B cell (primary cell): ENCODE results near the gene BEST1. TPM values are rescaled to one million over a fixed set of nuclear protein-coding genes. Genes with fewer than 3 reads are reported as not detected.

Experiments used
- ATAC-seq: fragments of 200-7000 bp; cut with Tn5 transposase; one replicate; pipeline ENCODE4 v1.10.0; 2021; ENCODE audit warnings: low read depth, mild to moderate bottlenecking, moderate number of reproducible peaks, moderate library complexity
- CTCF ChIA-PET: fragments of 350-600 bp; sonication (Branson Sonifier 250); formaldehyde crosslinking; loops from one replicate; lab custom pipeline; 2021; ENCODE audit warnings: antibody characterized with exemption, inconsistent platforms; lab: Charles Lee
- POLR2A ChIA-PET: fragments of 350-600 bp; sonication (Branson Sonifier 250); formaldehyde crosslinking; loops from one replicate; lab custom pipeline; 2021; ENCODE audit warnings: antibody characterized with exemption; lab: Charles Lee
- DNase-seq: peaks from one replicate; pipeline ENCODE4 v3.0.0; 2013
- H2AFZ ChIP-seq: 2 replicates; pipeline ENCODE4 v1.6.1; 2012; ENCODE audit warnings: mild to moderate bottlenecking, low read depth, low read length; ENCODE audit not compliant: insufficient read depth, poor library complexity, severe bottlenecking
- H3K27ac ChIP-seq, 2 donors: 1 replicate in 1 of 2; 2 replicates in 1 of 2; pipeline ENCODE4 v1.5.1; 2012 to 2013; ENCODE audit warnings: low read length in 2 of 2, mild to moderate bottlenecking in 2 of 2, moderate library complexity in 1 of 2
- H3K27me3 ChIP-seq, 4 experiments: fragments of 200-600 bp in 1 of 4; sonication (generic) in 1 of 4; replicated peaks in 1 of 4; 1 replicate in 2 of 4; 2 replicates in 2 of 4; pipeline versions ENCODE4 v1.6.1 to v1.7.0; 2013 to 2016; ENCODE audit warnings: low read length in 3 of 4, mild to moderate bottlenecking in 2 of 4, mixed read lengths in 1 of 4, moderate library complexity in 1 of 4; ENCODE audit not compliant: insufficient read depth in 4 of 4, control insufficient read depth in 3 of 4; ENCODE audit errors: control extremely low read depth in 1 of 4
- H3K36me3 ChIP-seq, 2 experiments: replicated peaks in 1 of 2; 1 replicate in 1 of 2; 2 replicates in 1 of 2; pipeline versions ENCODE4 v1.6.1 to v1.7.1; 2013; ENCODE audit warnings: low read length in 1 of 2; ENCODE audit not compliant: insufficient read depth in 2 of 2, control insufficient read depth in 1 of 2; ENCODE audit errors: control extremely low read depth in 1 of 2, extremely low read depth in 1 of 2
- H3K4me1 ChIP-seq, 2 donors: fragments of 200-600 bp in 1 of 2; sonication (generic) in 1 of 2; 1 replicate in 1 of 2; 2 replicates in 1 of 2; pipeline versions ENCODE4 v1.5.1 to v1.6.1; 2013 to 2017; ENCODE audit warnings: low read length in 2 of 2; ENCODE audit not compliant: control insufficient read depth in 2 of 2, insufficient read depth in 2 of 2
- H3K4me2 ChIP-seq: replicated peaks from 2 replicates; pipeline ENCODE3; 2012; ENCODE audit warnings: mild to moderate bottlenecking, low read depth, low read length; ENCODE audit not compliant: poor library complexity, severe bottlenecking
- H3K4me3 ChIP-seq, 5 experiments: fragments of 200-600 bp in 1 of 5; sonication (generic) in 1 of 5; 1 replicate in 3 of 5; 2 replicates in 2 of 5; pipeline versions ENCODE4 v1.5.1 to v1.7.0; 2011 to 2016; ENCODE audit warnings: low read length in 4 of 5, mild to moderate bottlenecking in 4 of 5, low read depth in 2 of 5, control low read depth in 1 of 5, moderate library complexity in 1 of 5; ENCODE audit not compliant: insufficient read depth in 1 of 5; ENCODE audit errors: control extremely low read depth in 1 of 5, extremely low read depth in 1 of 5
- H3K79me2 ChIP-seq: fragments of 200-600 bp; sonication (generic); one replicate; pipeline ENCODE4 v1.6.0; 2016; ENCODE audit warnings: low read length; ENCODE audit not compliant: control insufficient read depth, insufficient read depth
- H3K9ac ChIP-seq: fragments of 200-600 bp; sonication (generic); 2 replicates; pipeline ENCODE4 v1.6.1; 2017; ENCODE audit warnings: mild to moderate bottlenecking, low read length, moderate library complexity
- H3K9me3 ChIP-seq, 3 donors: one replicate each; pipeline versions ENCODE4 v1.6.1 to v1.7.1; 2013; ENCODE audit warnings: low read length in 2 of 3; ENCODE audit not compliant: control insufficient read depth in 2 of 3, insufficient read depth in 1 of 3; ENCODE audit errors: control extremely low read depth in 1 of 3
- H4K20me1 ChIP-seq: 2 replicates; pipeline ENCODE4 v1.6.0; 2012; ENCODE audit warnings: mild to moderate bottlenecking, low read length; ENCODE audit not compliant: insufficient read depth, control insufficient read depth, poor library complexity, severe bottlenecking
- H3K27ac Mint-ChIP-seq: one replicate; pipeline ENCODE4 v1.8.0; 2021; ENCODE audit warnings: mixed read lengths
- H3K27me3 Mint-ChIP-seq: one replicate; pipeline ENCODE4 v1.8.0; 2021; ENCODE audit warnings: mixed read lengths
- H3K4me1 Mint-ChIP-seq: one replicate; pipeline ENCODE4 v1.8.0; 2021; ENCODE audit warnings: mixed read lengths
- H3K4me3 Mint-ChIP-seq: one replicate; pipeline ENCODE4 v1.8.0; 2021; ENCODE audit warnings: mixed read lengths
- H3K9me3 Mint-ChIP-seq: one replicate; pipeline ENCODE4 v1.8.0; 2022; ENCODE audit warnings: mixed read lengths; ENCODE audit not compliant: insufficient read depth
- EZH2 ChIP-seq: IDR thresholded peaks from 2 replicates; pipeline ENCODE4 v1.6.1; 2012; ENCODE audit warnings: borderline replicate concordance, low read depth, mild to moderate bottlenecking, moderate library complexity, low read length; ENCODE audit not compliant: insufficient read depth, poor library complexity, severe bottlenecking
- WGBS: methylation state at CpG from one replicate; pipeline ENCODE4 v1.1.5; 2013; ENCODE audit warnings: missing lambda C conversion rate; ENCODE audit not compliant: insufficient coverage; 5-methylcytosine and 5-hydroxymethylcytosine counted together
- intact Hi-C: fragments of 100-400 bp; cut with micrococcal nuclease; formaldehyde crosslinking; loops from one replicate; pipeline ENCODE4 v1.10.0; 2022
- polyA plus RNA-seq: library from polyadenylated mRNA; depleted of rRNA; stranded (reverse); fragments of >200 nt; gene quantifications from 2 replicates; pipeline ENCODE4 v1.2.3, GENCODE V29; 2012
- small RNA-seq: library from RNA; depleted of rRNA; stranded (forward); fragments of <200 nt; gene quantifications from one replicate; pipeline ENCODE3, GENCODE V24; 2012; ENCODE audit warnings: low replicate concordance, low read depth; ENCODE audit not compliant: insufficient read length
- total RNA-seq, 2 donors: library from RNA; stranded (reverse); fragments of 120-200 nt in 1 of 2; gene quantifications; 1 replicate in 1 of 2; 2 replicates in 1 of 2; pipeline versions ENCODE4 v1.2.3 to v1.2.4, GENCODE V29; 2013 to 2022
- TF ChIP-seq, protein P1 (sequence below): fragments of 200-600 bp; IDR thresholded peaks from one replicate; pipeline ENCODE4 v1.8.0; 2022; ENCODE audit warnings: antibody characterized with exemption, mild to moderate bottlenecking

Gene BEST1
- total and polyA plus RNA-seq, 2 donors (not counting 1 experiment from before 2014, with no cell fraction given), result 0.07 to 0.99 TPM

GRCh38 chr11:62012451-62012831, 62.3 kb downstream of the BEST1 start:
- Histone ChIP-seq H4K20me1 (no peaks in the 10 kb centered on the region), H3K4me3 (no peak overlapping the region), H3K27ac (no peak overlapping the region), H3K79me2 (no peaks in the 10 kb centered on the region), H3K4me1 (no peaks in the 10 kb centered on the region), H3K4me2 (no peak overlapping the region), H3K9me3 (no peaks in the 10 kb centered on the region), H2AFZ (no peak overlapping the region), H3K9ac (no peak overlapping the region), H3K36me3 (no peaks in the 10 kb centered on the region), H3K27me3 (no peaks in the 10 kb centered on the region)
- no peak for DNase-seq
- 93% methylated on average over 3 of the region's 3 CpGs for WGBS
- CTCF ChIA-PET, result no interaction called here
- ATAC-seq, result no peak
- Mint-ChIP-seq H3K4me1 (peaks cover 3% of the 10 kb centered on the region), H3K9me3 (no peaks in the 10 kb centered on the region), H3K27ac (no peak overlapping the region), H3K27me3 (peaks cover 5% of the 10 kb centered on the region), H3K4me3 (no peak overlapping the region)
- intact Hi-C loops, result no loop called here
- POLR2A ChIA-PET, result no interaction called here
- TF ChIP-seq EZH2, result no peak
- TF ChIP-seq, protein P1, sequence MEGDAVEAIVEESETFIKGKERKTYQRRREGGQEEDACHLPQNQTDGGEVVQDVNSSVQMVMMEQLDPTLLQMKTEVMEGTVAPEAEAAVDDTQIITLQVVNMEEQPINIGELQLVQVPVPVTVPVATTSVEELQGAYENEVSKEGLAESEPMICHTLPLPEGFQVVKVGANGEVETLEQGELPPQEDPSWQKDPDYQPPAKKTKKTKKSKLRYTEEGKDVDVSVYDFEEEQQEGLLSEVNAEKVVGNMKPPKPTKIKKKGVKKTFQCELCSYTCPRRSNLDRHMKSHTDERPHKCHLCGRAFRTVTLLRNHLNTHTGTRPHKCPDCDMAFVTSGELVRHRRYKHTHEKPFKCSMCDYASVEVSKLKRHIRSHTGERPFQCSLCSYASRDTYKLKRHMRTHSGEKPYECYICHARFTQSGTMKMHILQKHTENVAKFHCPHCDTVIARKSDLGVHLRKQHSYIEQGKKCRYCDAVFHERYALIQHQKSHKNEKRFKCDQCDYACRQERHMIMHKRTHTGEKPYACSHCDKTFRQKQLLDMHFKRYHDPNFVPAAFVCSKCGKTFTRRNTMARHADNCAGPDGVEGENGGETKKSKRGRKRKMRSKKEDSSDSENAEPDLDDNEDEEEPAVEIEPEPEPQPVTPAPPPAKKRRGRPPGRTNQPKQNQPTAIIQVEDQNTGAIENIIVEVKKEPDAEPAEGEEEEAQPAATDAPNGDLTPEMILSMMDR, result no peak

- ChIA-PET CTCF (no interaction called here), POLR2A (no interaction called here)
- Histone ChIP-seq H2AFZ (no peak overlapping the region), H3K36me3 (no peaks in the 10 kb centered on the region), H3K4me1 (no peaks in the 10 kb centered on the region), H4K20me1 (no peaks in the 10 kb centered on the region), H3K4me3 (no peak overlapping the region), H3K27ac (no peak overlapping the region), H3K9me3 (no peaks in the 10 kb centered on the region), H3K79me2 (no peaks in the 10 kb centered on the region), H3K9ac (no peak overlapping the region), H3K27me3 (no peaks in the 10 kb centered on the region), H3K4me2 (no peak overlapping the region)
- no peaks in the 10 kb centered on the region for H3K9me3 Mint-ChIP-seq
- intact Hi-C loops, result no loop called here
- peaks cover 3% of the 10 kb centered on the region for H3K4me1 Mint-ChIP-seq
- no peak overlapping the region for H3K4me3 Mint-ChIP-seq
- no peak overlapping the region for H3K27ac Mint-ChIP-seq
- TF ChIP-seq EZH2, result no peak
- TF ChIP-seq, protein P1, result no peak
- DNase-seq (no peak), ATAC-seq (no peak)
- peaks cover 5% of the 10 kb centered on the region for H3K27me3 Mint-ChIP-seq
- 86% methylated on average over 5 of the region's 5 CpGs for WGBS
Measured at GRCh38 chr11:62012832-62013461, 62.8 kb downstream of the BEST1 start.

Small RNAs within 50 kb of the gene (small RNA-seq; reads per million reads assigned to genes)
- gene RNU6-1243P, result not detected

Other genes with a start within 250 kb of the BEST1 start
- 0.27 and 0.34 TPM in 2 replicates for gene MYRF, start 197.7 kb upstream of the BEST1 start, total RNA-seq
- gene MYRF, start 197.7 kb upstream of the BEST1 start, polyA plus RNA-seq, result 0.19 and 0.27 TPM in 2 replicates
- 64.6 and 65.8 TPM in 2 replicates for gene TMEM258, start 157.8 kb upstream of the BEST1 start, total RNA-seq
- 86.2 and 130 TPM in 2 replicates for gene TMEM258, start 157.8 kb upstream of the BEST1 start, polyA plus RNA-seq
- 9.2 and 9.8 TPM in 2 replicates for gene FEN1, start 157.4 kb upstream of the BEST1 start, total RNA-seq
- 3.4 and 6.0 TPM in 2 replicates for gene FEN1, start 157.4 kb upstream of the BEST1 start, polyA plus RNA-seq
- gene FADS1, start 133.3 kb upstream of the BEST1 start, total RNA-seq, result 14.8 and 15.6 TPM in 2 replicates
- 0.39 and 1.8 TPM in 2 replicates for gene FADS1, start 133.3 kb upstream of the BEST1 start, polyA plus RNA-seq
- gene FADS2, start 122.1 kb upstream of the BEST1 start, total RNA-seq, result 5.9 and 7.0 TPM in 2 replicates
- 1.5 and 3.4 TPM in 2 replicates for gene FADS2, start 122.1 kb upstream of the BEST1 start, polyA plus RNA-seq
- 224 and 225 TPM in 2 replicates for gene FADS3, start 58.8 kb upstream of the BEST1 start, total RNA-seq
- gene FADS3, start 58.8 kb upstream of the BEST1 start, polyA plus RNA-seq, result 256 and 265 TPM in 2 replicates
- 0.29 TPM in 1 of 2 replicates, not detected in the other for gene RAB3IL1, start 32.8 kb upstream of the BEST1 start, total RNA-seq
- 0.27 TPM in 1 of 2 replicates, not detected in the other for gene RAB3IL1, start 32.8 kb upstream of the BEST1 start, polyA plus RNA-seq
- 1,265 and 1,314 TPM in 2 replicates for gene FTH1, start 17.3 kb downstream of the BEST1 start, total RNA-seq
- gene FTH1, start 17.3 kb downstream of the BEST1 start, polyA plus RNA-seq, result 1,136 and 1,265 TPM in 2 replicates
- 34.0 and 37.8 TPM in 2 replicates for gene INCENP, start 173.7 kb downstream of the BEST1 start, total RNA-seq
- gene INCENP, start 173.7 kb downstream of the BEST1 start, polyA plus RNA-seq, result 8.9 and 9.1 TPM in 2 replicates
- gene SCGB1D1, start 239.9 kb downstream of the BEST1 start, total RNA-seq, result not detected in 2 replicates
- not detected in 2 replicates for gene SCGB1D1, start 239.9 kb downstream of the BEST1 start, polyA plus RNA-seq